ENCODE measurements around the gene ZNF236. TPM values are rescaled to one million over a fixed set of nuclear protein-coding genes. Genes with fewer than 3 reads are reported as not detected.

ZNF236 gene
- total RNA-seq, 1 experiment from 2014 or later = 43.2 TPM

- no peaks in the 10 kb centered on the region for H3K27me3 ChIP-seq
- no peak for DNase-seq
- no peaks in the 10 kb centered on the region for H3K9me3 ChIP-seq
- no peaks in the 10 kb centered on the region for H3K36me3 ChIP-seq
- no peak overlapping the region for H3K4me3 ChIP-seq
Observed at GRCh38 chr18:76839086-76839794, 16.9 kb downstream of the ZNF236 start.

DNA sequence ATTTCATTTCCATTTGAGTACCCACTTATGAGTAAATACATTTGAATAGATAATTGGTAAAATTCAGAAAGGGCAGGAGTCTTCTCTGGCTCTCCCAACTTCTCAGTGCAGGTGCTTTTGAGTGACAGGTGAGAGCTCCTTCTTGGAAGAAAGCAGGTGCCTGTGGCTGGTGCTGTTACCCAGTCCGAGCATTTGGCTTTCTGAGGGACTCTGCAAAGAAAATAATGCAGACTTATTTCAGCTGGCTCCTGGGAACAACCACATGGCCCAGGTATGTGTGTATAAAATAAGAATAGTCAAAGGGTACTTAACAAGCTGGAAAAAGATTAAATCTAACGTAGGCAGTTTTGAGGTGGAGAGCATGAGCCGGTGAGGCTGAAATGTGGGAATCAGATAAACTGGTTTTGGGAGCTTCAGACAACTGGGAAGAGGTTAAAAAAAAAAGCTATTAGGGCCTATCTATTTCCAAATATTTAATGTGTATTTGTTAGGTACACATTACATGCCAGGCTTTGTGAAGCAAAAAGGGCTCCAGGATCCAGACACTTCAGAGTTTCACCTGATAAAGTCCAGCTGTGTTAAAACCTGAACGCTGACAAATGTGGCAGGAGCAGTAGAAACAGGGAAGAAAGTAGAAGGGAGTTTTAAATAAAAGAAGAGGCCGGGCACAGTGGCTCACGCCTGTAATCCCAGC, 20.6 kb downstream of the ZNF236 start:
- H3K27me3 ChIP-seq = no peaks in the 10 kb centered on the region
- H3K9me3 ChIP-seq = no peaks in the 10 kb centered on the region
- no peak overlapping the region for H3K4me3 ChIP-seq
- DNase-seq = no peak
- H3K36me3 ChIP-seq = no peaks in the 10 kb centered on the region

GRCh38 chr18:76844144-76844543, 21.8 kb downstream of the ZNF236 start:
- H3K36me3 ChIP-seq = no peaks in the 10 kb centered on the region
- no peak overlapping the region for H3K4me3 ChIP-seq
- no peaks in the 10 kb centered on the region for H3K27me3 ChIP-seq
- H3K9me3 ChIP-seq = no peaks in the 10 kb centered on the region
- DNase-seq = no peak

DNA sequence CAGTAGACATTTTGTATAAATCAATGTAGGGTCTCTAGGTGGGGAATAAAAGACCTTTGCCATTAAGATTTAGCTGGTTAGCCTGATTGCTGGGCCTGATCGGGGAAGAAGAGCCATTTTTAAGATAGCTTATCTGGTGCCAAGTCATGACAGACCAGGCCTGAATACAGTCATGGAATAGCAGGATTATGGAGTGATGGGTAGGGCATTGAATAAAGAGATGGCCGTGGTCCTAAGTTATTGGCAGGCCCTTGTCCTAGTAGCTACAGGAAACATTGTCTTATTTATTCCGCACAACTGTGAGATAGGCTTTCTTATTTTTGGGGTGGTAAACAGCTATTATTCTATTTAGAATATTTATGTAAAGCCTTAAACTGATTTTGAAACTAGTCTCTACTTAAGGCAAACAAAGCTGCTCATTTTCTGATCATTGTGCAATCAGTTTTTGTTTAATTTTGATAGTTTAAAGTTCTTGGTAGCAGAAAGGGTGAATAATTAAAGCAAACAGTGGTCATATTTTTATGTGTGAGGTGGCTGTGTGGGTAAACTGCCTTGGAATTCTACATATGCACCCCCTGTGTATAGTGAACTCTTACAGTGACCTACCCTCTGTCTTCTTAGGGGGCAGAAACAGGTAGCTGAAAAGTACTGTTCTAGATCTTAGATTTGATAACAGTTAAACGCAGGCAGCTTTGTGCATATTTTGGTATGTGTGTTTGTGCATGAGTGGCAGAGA, 22.6 kb downstream of the ZNF236 start:
- DNase-seq = no peak
- Histone ChIP-seq H3K4me3 (no peak overlapping the region), H3K36me3 (no peaks in the 10 kb centered on the region), H3K27me3 (no peaks in the 10 kb centered on the region), H3K9me3 (no peaks in the 10 kb centered on the region)

GRCh38 chr18:76846217-76846616, 23.9 kb downstream of the ZNF236 start:
- no peaks in the 10 kb centered on the region for H3K9me3 ChIP-seq
- no peaks in the 10 kb centered on the region for H3K27me3 ChIP-seq
- no peak overlapping the region for H3K4me3 ChIP-seq
- DNase-seq = no peak
- no peaks in the 10 kb centered on the region for H3K36me3 ChIP-seq

GRCh38 chr18:76847916-76848315, 25.6 kb downstream of the ZNF236 start:
- no peak for DNase-seq
- H3K9me3 ChIP-seq = no peaks in the 10 kb centered on the region

DNA sequence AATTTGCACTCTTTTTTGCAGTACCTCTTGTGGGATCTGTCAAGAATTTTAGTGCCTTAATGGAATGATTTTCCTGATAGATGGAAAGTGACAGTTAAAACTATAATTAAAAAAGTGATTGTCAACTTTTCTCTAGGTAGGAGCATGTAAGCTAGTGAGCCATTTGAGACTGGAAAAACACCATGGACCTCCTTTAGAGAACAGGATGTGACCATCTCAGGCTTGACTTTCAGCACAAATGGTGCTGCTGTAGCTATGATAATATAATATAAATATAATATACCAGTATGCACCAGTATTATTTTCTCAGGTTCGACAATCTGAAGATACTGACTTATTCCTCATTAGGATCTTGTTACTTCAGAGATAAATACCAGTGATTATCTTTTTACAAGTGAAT, 27.8 kb downstream of the ZNF236 start:
- DNase-seq = no peak
- Histone ChIP-seq H3K4me3 (no peak overlapping the region), H3K9me3 (no peaks in the 10 kb centered on the region), H3K27me3 (no peaks in the 10 kb centered on the region), H3K36me3 (peaks cover 6% of the 10 kb centered on the region)

More at GRCh38 chr18:76847916-76848315, 25.6 kb downstream of the ZNF236 start:
- Histone ChIP-seq H3K4me3 (no peak overlapping the region), H3K36me3 (peaks cover 6% of the 10 kb centered on the region), H3K27me3 (no peaks in the 10 kb centered on the region)

- Histone ChIP-seq H3K27me3 (no peaks in the 10 kb centered on the region), H3K36me3 (peaks cover 6% of the 10 kb centered on the region), H3K9me3 (no peaks in the 10 kb centered on the region), H3K4me3 (no peak overlapping the region)
- DNase-seq = no peak
Observed at GRCh38 chr18:76855594-76855993, 33.2 kb downstream of the ZNF236 start.

- H3K9me3 ChIP-seq = no peaks in the 10 kb centered on the region
- H3K27me3 ChIP-seq = no peaks in the 10 kb centered on the region
- no peaks in the 10 kb centered on the region; the same call in 1 of the 2 replicates for H3K36me3 ChIP-seq
- no peak overlapping the region for H3K4me3 ChIP-seq
- DNase-seq = no peak
Observed at GRCh38 chr18:76857476-76857875, 35.1 kb downstream of the ZNF236 start.

DNA sequence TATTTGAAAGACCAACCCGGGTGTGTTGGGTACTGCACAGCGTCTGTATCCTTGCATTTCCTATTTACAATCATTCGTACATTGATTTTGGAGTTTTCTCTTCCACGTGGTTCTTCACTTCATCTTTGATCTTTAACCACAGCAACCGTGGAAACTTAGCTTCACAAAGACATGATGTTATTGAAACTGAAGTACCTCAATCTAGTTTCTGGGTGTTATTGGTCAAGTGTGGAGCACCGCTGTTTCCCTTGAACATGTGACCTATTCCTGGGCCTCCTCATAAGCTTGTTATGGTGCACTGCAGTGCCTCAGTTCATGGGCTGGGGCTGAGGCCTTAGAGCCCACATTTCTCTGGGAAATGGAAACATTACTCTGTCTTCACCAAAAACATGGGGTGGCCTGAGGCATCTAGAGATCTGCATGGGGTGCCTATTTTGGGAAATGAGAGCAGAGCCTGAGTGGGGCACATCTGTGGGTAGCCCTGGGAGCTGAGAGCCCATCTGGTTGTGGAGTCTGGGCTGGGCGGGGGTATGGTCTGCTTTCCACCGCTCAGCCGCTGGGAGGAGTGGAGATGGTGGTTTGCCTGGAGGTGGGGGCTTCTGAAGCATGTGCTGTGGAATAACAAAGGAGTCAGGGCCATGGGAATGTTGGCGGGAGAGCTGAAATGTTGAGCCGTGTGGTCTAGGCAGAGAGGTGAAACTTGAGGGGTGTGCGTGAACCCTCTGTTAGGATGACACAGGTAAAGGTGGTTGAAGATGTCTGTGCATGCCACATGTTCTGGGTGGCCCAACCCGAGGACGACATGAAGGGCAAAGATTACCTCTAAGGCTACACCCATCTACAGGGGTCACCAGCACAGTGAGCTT, 37.4 kb downstream of the ZNF236 start:
- no peaks in the 10 kb centered on the region for H3K9me3 ChIP-seq
- H3K4me3 ChIP-seq = no peak overlapping the region
- H3K36me3 ChIP-seq = peaks cover 4% of the 10 kb centered on the region; the same call in 1 of the 2 replicates
- H3K27me3 ChIP-seq = no peaks in the 10 kb centered on the region
- DNase-seq = no peak

DNA sequence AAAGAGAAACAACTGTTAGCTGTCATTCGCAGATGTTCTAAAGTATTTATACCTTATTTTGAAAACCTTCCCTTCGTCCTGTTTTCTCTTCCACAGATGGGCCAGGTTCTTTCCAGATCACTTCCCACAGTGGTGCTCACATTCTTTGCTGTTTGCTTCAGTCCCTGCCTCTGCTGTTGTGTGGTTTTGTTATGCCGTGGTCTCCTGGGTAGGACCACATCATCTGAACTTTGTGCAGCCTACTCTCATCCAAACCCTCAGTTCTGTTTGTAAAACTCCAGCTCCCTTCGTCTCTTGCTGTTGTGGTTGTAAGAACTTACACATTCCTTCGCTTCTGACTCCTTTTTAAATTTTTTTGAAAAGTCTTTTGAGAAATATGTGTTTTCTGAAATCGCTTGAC, 38.1 kb downstream of the ZNF236 start:
- H3K27me3 ChIP-seq = no peaks in the 10 kb centered on the region
- H3K36me3 ChIP-seq = peaks cover 6% of the 10 kb centered on the region; the same call in 1 of the 2 replicates
- DNase-seq = no peak
- H3K4me3 ChIP-seq = no peak overlapping the region
- H3K9me3 ChIP-seq = no peaks in the 10 kb centered on the region

DNA sequence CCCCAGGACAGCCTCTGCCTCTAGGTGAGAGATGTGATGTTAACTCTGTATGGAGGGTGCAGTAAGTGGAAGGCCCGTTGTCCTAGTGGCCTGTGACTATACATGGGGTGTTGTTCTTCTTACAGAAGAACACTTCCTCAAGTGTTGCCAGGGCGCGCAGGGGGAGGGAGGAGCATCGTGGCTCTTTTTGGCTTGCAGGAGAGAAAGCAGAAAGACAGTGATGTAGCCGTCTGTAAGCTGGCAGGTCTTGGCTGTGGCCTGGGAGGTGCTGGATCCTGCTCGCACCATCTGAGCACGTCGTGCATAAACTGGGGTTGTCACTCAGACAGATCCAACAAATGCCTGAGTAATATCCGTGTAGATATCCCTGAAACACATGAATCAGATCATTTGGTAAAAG, 44.3 kb downstream of the ZNF236 start:
- H3K36me3 ChIP-seq = peaks cover 15% of the 10 kb centered on the region
- no peaks in the 10 kb centered on the region for H3K9me3 ChIP-seq
- no peak for DNase-seq
- no peaks in the 10 kb centered on the region for H3K27me3 ChIP-seq
- H3K4me3 ChIP-seq = no peak overlapping the region

- Histone ChIP-seq H3K36me3 (peaks cover 20% of the 10 kb centered on the region), H3K9me3 (no peaks in the 10 kb centered on the region), H3K27me3 (no peaks in the 10 kb centered on the region), H3K4me3 (no peak overlapping the region)
- DNase-seq = no peak
Observed at GRCh38 chr18:76873311-76873710, 51.0 kb downstream of the ZNF236 start.

DNA sequence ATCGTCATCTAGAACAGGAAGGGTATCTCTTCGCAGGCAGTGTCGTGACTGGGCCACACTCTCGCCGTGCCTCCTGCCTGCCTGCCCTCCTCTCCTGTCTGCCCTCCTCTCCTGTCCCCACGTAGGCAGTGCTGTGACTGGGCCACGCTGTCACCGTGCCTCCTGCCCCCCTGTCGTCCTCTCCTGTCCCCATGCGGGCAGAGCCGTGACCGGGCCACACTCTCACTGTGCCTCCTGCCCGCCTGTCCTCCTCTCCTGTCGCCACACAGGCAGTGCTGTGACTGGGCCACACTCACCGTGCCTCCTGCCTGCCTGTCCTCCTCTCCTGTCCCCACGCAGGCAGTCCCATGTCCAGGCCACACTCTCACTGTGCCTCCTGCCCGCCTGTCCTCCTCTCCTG, 51.4 kb downstream of the ZNF236 start:
- H3K4me3 ChIP-seq = no peak overlapping the region
- DNase-seq = no peak
- peaks cover 24% of the 10 kb centered on the region for H3K36me3 ChIP-seq
- H3K27me3 ChIP-seq = no peaks in the 10 kb centered on the region
- no peaks in the 10 kb centered on the region for H3K9me3 ChIP-seq

DNA sequence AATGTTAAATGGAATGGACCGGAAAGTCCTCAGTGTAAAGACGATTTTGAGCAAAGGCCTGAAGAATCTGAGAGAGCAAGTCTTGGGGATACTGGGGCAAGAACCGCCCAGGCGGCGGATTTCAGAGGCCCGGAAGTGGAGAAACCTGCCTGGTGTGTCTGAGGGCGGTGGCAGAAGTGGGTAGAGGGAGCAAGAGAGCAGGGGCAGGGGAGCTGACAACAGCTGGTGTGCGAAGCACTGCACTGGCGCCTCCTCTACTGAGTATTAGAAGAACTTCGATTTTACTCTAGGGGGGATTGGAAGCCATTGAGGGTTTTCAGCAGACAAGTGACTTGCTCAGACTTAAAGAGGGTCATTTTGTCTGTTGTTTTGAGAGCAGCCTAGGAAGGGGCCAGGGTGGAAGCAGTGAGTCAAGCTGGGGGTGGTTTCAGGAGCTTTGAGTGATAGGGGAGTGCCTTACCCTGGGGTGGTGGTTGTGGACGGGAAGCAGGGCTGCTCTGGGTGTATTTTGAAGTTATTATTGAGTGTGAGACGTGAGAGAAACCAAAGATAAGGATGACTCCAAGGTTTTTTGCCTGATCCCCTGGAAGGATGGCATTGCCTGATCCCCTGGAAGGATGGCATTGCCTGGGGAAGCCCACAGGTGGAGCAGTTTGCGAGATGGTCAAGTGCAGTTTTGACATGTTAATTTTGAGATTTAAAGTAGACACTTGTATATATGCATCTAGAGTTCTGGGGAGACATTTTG, 52.5 kb downstream of the ZNF236 start:
- H3K27me3 ChIP-seq = no peaks in the 10 kb centered on the region
- peaks cover 15% of the 10 kb centered on the region for H3K36me3 ChIP-seq
- no peak for DNase-seq
- H3K9me3 ChIP-seq = no peaks in the 10 kb centered on the region
- H3K4me3 ChIP-seq = no peak overlapping the region

All from MG63 (cell line).